ENCODE measurements around the gene NAA11. TPM values are rescaled to one million over a fixed set of nuclear protein-coding genes. Genes with fewer than 3 reads are reported as not detected.

Gene NAA11
- total RNA-seq, 1 experiment from 2014 or later = not detected

DNA sequence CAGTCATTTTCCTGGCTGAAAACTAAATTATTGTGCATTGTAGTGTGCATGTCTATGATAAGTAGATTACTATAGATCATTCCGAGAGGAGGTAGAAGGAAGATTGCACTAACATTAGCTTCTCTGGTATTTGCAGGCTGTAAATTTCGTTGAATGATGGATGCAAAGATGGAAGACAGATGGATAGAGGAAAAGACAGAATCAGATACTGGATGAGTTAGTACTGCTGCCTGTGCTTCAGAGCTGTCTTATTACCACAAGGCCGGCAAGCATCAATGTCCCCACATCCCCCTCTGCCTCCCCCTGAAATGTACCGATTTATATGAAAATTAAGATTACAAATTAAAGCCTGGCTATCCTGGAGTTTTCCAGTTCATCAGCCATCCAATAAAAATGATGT lies 17.7 kb downstream of the NAA11 start:
- H3K4me1 ChIP-seq (replicated peaks; ENCODE audit: insufficient read depth) = no peaks in the 10 kb centered on the region
- DNase-seq = no peak
- CTCF ChIA-PET = no interaction called here
- H4K20me1 ChIP-seq (ENCODE audit: insufficient read depth) = no peaks in the 10 kb centered on the region
- TF ChIP-seq, protein P1, sequence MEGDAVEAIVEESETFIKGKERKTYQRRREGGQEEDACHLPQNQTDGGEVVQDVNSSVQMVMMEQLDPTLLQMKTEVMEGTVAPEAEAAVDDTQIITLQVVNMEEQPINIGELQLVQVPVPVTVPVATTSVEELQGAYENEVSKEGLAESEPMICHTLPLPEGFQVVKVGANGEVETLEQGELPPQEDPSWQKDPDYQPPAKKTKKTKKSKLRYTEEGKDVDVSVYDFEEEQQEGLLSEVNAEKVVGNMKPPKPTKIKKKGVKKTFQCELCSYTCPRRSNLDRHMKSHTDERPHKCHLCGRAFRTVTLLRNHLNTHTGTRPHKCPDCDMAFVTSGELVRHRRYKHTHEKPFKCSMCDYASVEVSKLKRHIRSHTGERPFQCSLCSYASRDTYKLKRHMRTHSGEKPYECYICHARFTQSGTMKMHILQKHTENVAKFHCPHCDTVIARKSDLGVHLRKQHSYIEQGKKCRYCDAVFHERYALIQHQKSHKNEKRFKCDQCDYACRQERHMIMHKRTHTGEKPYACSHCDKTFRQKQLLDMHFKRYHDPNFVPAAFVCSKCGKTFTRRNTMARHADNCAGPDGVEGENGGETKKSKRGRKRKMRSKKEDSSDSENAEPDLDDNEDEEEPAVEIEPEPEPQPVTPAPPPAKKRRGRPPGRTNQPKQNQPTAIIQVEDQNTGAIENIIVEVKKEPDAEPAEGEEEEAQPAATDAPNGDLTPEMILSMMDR (conservative IDR thresholded peaks at IDR 0.05) = no peak
- no peak for TF ChIP-seq EZH2 (IDR thresholded peaks at IDR 0.05; ENCODE audit: low read depth)
- intact Hi-C loops (cut with micrococcal nuclease; ENCODE audit: unreplicated experiment) = no loop called here
- H3K27ac ChIP-seq = no peak overlapping the region
- H3K79me2 ChIP-seq (ENCODE audit: low read depth) = no peaks in the 10 kb centered on the region
- no peaks in the 10 kb centered on the region for H3K27me3 ChIP-seq (ENCODE audit: insufficient read depth, low read depth)
- no TSS peak for BruUV-seq (replicated peaks)
- H3K9me3 ChIP-seq (ENCODE audit: insufficient read depth, low read depth) = no peaks in the 10 kb centered on the region
- no peak overlapping the region for H3K4me3 ChIP-seq
- H3K4me2 ChIP-seq = no peak overlapping the region
- no peaks in the 10 kb centered on the region for H3F3A ChIP-seq (ENCODE audit: insufficient read depth, low read depth)
- POLR2A ChIA-PET (ENCODE audit: unreplicated experiment) = no interaction called here
- no peak overlapping the region for H2AFZ ChIP-seq
- no peaks in the 10 kb centered on the region for H3K36me3 ChIP-seq (ENCODE audit: low read depth)
- H3K9me2 ChIP-seq (ENCODE audit: insufficient read depth) = no peaks in the 10 kb centered on the region

DNA sequence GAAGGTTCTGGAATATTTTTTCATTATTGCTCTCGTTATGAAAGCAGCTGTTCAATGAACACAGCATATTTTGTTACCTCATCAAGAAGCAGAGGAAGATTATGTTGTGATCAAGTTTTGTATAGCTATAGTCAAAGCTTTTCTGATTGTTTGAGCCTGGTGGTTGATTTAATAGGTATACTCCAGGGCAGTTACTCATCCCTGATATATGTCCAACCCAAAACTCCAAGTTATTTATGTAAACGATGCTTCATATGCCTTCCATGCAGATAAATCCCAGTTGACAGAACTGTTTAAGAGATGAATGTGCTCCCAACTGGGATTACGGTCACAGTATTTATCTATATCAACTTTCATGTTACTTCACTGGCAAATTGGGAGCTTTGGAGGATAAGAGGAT lies 19.1 kb downstream of the NAA11 start:
- H3K4me3 ChIP-seq = no peak overlapping the region
- H3K4me2 ChIP-seq = no peak overlapping the region
- no peaks in the 10 kb centered on the region for H4K20me1 ChIP-seq (ENCODE audit: insufficient read depth)
- no peak overlapping the region for H2AFZ ChIP-seq
- H3K4me1 ChIP-seq (replicated peaks; ENCODE audit: insufficient read depth) = no peaks in the 10 kb centered on the region
- H3K27me3 ChIP-seq (ENCODE audit: insufficient read depth, low read depth) = no peaks in the 10 kb centered on the region
- no peak for DNase-seq
- ChIA-PET POLR2A (ENCODE audit: unreplicated experiment) (no interaction called here), CTCF (no interaction called here)
- TF ChIP-seq, protein P1 (conservative IDR thresholded peaks at IDR 0.05) = no peak
- TF ChIP-seq EZH2 (IDR thresholded peaks at IDR 0.05; ENCODE audit: low read depth) = no peak
- no peaks in the 10 kb centered on the region for H3K9me3 ChIP-seq (ENCODE audit: insufficient read depth, low read depth)
- intact Hi-C loops (cut with micrococcal nuclease; ENCODE audit: unreplicated experiment) = no loop called here
- H3K36me3 ChIP-seq (ENCODE audit: low read depth) = no peaks in the 10 kb centered on the region
- H3F3A ChIP-seq (ENCODE audit: insufficient read depth, low read depth) = no peaks in the 10 kb centered on the region
- no TSS peak for BruUV-seq (replicated peaks)
- no peaks in the 10 kb centered on the region for H3K79me2 ChIP-seq (ENCODE audit: low read depth)
- no peak overlapping the region for H3K27ac ChIP-seq
- H3K9me2 ChIP-seq (ENCODE audit: insufficient read depth) = no peaks in the 10 kb centered on the region

DNA sequence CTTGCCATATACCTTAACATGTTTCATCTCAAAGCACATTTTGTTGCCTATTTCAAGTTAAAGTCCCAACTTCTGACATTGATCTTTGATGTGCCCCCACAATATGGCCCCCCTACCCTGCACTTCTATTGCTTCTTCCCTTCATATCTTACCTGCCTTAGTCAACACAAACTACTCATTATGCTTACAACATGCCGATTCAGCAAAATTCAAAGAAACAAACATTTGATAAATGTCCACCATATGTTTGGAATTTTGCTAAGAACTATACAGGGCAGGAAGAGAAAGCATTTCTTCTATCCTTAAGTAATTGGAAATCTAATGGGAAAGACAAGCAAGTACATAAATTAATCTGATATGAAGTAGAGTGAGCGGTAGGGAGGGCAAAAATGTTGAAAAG lies 25.6 kb downstream of the NAA11 start:
- no peaks in the 10 kb centered on the region for H4K20me1 ChIP-seq (ENCODE audit: insufficient read depth)
- TF ChIP-seq, protein P1 (conservative IDR thresholded peaks at IDR 0.05) = no peak
- TF ChIP-seq EZH2 (IDR thresholded peaks at IDR 0.05; ENCODE audit: low read depth) = no peak
- no peak overlapping the region for H3K4me2 ChIP-seq
- CTCF ChIA-PET = no interaction called here
- H3K27me3 ChIP-seq (ENCODE audit: insufficient read depth, low read depth) = no peaks in the 10 kb centered on the region
- intact Hi-C loops (cut with micrococcal nuclease; ENCODE audit: unreplicated experiment) = no loop called here
- H3K9me3 ChIP-seq (ENCODE audit: insufficient read depth, low read depth) = no peaks in the 10 kb centered on the region
- no peaks in the 10 kb centered on the region for H3K79me2 ChIP-seq (ENCODE audit: low read depth)
- no peak for DNase-seq
- no peaks in the 10 kb centered on the region for H3K36me3 ChIP-seq (ENCODE audit: low read depth)
- H3K4me1 ChIP-seq (replicated peaks; ENCODE audit: insufficient read depth) = no peaks in the 10 kb centered on the region
- no peak overlapping the region for H3K27ac ChIP-seq
- no peak overlapping the region for H3K4me3 ChIP-seq
- POLR2A ChIA-PET (ENCODE audit: unreplicated experiment) = no interaction called here
- no peak overlapping the region for H2AFZ ChIP-seq
- no TSS peak for BruUV-seq (replicated peaks)
- H3K9me2 ChIP-seq (ENCODE audit: insufficient read depth) = no peaks in the 10 kb centered on the region
- H3F3A ChIP-seq (ENCODE audit: insufficient read depth, low read depth) = no peaks in the 10 kb centered on the region

All from PC-9 (cell line).